HG03135 (cell line): ENCODE measurements around the gene SPEM1.

Experiments used
- ATAC-seq: cut with Tn5 transposase; IDR thresholded peaks from one replicate; pipeline ENCODE4 v1.9.1; 2021; ENCODE audit warnings: mild to moderate bottlenecking, moderate library complexity; ENCODE audit not compliant: unreplicated experiment

SPEM1 gene

GRCh38 chr17:7398612-7399011 is 21.5 kb upstream of the SPEM1 start:
- no peak for ATAC-seq

DNA sequence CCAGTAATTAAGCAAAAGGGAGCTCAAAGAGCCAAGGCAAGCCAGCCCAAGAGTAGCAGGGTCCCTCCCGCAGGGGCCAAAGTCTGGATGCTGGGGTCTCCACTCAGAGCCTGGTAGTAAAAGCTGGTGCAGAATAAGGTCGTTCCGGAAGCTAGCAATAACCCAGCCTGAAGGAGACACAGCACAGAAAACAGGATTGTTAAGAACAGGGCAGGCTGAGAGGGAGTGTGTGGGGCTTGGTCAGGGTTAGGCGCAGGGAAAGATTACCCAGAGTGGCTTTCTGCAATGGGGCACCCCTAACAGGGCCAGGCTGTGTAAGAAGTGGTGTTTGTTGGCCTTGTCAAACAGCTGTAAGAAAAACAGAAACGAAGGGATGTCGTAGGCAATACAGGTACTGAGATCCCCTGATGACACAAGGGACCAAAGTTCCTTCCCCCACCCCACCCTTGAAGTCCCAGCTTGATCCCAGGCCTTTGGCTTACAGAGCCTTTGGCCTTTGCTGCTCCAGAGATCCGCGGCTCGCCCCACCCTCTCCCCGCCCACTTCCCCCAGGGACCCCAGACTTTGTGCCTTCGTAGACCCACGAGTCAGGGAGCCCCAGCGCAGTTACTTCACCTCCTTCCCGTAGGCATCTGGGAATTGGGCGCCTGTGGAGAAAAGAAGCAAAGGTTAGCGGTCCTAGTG is 16.9 kb upstream of the SPEM1 start:
- no peak for ATAC-seq

DNA sequence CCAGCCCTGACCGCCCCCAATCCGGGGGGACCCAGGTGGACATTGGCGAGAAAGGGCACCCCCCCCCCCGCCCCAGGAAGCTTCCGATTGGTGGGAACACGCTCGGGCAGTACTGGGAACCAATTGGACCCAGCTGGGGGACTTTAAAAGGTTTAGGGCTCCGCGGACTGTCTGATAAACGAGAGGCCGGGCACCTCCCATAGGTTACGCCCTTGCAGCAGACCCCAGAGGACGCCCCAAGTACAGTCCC is 16.5 kb upstream of the SPEM1 start:
- no peak for ATAC-seq

DNA sequence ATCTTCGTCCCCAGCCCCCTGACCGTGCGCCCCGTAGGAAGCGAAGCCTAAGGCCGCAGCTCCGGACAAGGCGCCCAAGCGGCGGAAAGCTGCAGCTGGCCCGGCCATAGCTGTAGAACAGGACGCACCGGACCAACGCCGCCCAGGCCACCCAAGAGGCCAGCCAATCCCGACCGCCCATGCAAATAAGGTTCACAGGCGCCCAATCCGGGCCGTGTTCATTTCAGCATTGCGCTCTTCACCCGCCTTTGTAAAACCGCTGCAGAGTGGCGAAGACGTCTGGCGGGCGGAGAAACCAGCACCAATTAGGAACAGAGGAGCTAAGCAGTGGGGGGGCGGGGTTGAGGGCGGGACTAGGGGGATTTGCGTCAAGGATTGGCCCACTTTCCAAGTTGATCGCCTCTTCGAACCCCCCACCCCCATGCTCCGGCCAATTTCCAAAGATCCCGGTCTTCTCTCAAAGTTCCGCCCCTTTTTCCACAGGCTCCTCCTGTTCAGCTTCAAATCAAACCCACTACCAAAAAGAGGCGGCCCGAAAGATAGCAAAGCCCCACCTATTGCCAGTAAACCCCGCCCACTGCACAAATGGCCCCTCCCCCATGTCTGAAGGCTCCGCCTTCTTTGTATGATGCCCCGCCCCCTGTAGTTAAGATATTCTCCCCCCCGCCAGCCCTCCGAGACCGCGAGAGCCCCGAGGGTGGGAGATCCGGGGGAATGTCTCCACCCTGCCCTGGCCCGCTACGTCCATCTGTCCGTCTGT is 16.0 kb upstream of the SPEM1 start, which contains the start of gene TMEM256:
TMEM256 (minus strand) TSS at position 121 of the 760 bp plus-strand sequence; CDS start at position 108, 13 bp downstream.
- peak; percentile 91 for ATAC-seq

GRCh38 chr17:7404737-7405349 is 15.3 kb upstream of the SPEM1 start:
- ATAC-seq, result peak; percentile 8

GRCh38 chr17:7405350-7406234 is 14.5 kb upstream of the SPEM1 start:
- ATAC-seq, result no peak

- ATAC-seq, result no peak
These were observed 13.8 kb upstream of the SPEM1 start for GRCh38 chr17:7406235-7406825.

GRCh38 chr17:7407082-7407481 is 13.0 kb upstream of the SPEM1 start:
- ATAC-seq, result no peak

DNA sequence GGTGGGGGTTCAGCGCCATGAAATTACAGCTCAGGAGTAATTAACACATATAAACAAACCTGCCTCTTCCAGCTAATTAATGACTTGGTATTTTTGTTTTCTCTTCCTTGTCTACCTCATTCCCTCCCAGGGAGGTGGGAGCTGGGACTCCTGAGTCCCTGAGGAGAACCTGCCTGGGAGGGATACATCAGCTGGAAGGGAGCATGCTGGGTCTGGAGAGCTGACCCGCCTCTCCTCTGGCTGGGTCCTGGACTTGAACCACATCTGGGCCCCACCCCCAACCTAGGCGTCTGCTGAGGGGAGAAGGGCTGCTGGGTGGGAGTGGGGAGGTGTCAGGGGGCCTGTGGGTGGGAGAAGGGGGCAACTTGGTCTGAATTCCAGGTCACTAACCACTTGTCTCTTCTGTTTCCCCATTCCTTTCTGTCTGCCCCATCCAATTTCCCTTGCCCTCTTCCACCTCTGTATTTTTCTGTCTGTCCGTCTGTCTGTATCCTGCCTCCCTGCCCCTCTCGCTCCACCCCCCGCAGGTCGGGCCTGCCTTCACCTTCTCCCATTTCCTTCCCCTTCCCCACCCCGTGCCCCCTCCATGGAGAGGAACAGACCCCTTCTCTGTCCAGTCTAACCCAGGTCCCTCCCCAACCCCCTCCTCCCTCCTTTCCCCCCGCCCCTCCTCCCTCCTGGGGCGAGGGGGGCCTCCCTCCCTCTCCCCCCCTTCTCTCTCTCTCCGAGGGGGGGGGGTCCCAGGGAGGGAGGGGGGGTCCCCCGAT is 12.5 kb upstream of the SPEM1 start, which contains the start of gene NLGN2:
NLGN2 (plus strand) TSS at position 361 of the 767 bp plus-strand sequence. CDS start 411 bp downstream, outside the sequence.
- no peak for ATAC-seq

- no peak for ATAC-seq
These were observed 11.8 kb upstream of the SPEM1 start for GRCh38 chr17:7408252-7408727.

DNA sequence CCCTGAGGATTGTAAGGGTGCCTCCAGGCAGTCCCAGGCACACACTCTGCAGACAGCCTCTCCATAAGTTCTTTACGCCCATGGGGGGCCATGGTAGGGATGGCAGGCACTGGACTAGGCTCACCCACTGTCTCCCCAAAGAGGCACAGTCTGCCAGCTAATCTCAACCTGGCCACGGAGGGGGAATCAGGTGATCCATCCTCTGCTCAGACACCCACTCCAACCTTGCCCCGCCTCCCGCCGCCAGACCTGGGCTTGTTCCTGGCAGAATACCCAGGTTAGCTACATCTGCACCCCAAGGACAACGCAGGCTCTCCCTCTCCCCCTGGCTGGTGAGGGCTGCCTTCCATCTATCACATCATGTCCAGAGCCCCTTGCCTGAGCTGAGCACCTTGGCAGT is 11.3 kb upstream of the SPEM1 start:
- ATAC-seq, result no peak

GRCh38 chr17:7409716-7410115 is 10.4 kb upstream of the SPEM1 start:
- no peak for ATAC-seq

GRCh38 chr17:7410634-7411426 is 9.3 kb upstream of the SPEM1 start:
- ATAC-seq, result no peak

DNA sequence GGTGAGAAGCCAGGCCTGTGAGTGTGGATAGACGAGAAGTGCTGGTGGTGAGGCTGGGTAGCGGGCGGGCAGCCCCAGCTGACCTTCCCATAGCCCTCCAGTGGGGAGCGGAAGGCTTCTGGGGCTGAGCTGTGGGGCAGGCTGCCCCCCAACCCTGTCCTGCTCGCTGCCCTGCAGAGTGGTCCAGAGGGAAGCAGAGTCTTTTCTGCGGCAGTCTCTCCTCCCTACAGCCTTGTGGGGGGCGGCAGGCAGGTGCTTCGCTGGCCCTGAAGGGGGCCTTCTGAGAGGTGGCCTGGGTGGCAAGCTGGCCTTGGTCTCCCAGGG is 8.7 kb upstream of the SPEM1 start:
- ATAC-seq, result no peak

DNA sequence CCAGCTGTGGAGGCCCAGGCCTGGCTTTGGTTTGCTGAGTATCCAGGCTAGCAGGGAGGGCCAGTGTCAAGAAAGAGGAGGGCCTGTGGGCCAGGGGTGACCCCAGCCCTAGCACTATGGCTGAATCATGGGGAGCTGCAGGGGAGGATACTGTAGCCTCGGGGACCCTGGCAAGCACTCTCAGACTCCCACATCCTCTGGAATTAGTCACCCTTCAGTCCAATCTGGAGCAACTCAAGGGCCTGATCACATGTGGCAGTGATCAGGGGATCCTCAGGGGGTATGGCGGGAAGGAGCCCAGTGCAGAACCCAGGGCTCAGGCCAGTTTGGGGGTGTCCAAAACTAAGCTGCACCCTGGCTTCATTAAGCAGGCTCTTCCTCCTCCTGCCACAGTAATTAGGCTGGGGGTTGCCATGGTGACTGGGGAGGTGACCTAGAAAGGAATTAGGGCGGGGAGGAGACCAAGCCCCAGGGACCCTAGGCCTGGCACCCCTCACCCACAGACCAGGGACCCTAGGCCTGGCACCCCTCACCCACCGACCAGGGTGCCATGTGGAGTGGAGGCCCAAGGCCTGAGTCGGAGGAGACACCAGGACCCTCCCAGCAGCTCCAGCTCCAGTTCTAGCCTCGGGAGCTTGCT is 6.7 kb upstream of the SPEM1 start:
- no peak for ATAC-seq

DNA sequence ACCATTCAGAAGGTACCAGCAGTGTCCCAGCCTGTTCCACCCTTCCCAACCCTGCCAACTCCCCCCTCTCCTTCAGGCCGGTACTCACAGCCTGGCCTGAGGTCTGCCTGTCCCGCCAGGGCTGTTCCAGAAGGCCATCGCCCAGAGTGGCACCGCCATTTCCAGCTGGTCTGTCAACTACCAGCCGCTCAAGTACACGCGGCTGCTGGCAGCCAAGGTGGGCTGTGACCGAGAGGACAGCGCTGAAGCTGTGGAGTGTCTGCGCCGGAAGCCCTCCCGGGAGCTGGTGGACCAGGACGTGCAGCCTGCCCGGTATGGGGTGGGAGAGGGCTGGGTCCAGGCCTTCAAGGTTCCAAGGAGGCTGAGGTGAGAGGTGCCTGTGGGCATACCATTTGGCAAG is 5.3 kb upstream of the SPEM1 start:
- ATAC-seq, result no peak

- no peak for ATAC-seq
These were observed 4.3 kb upstream of the SPEM1 start for GRCh38 chr17:7415784-7416183.

DNA sequence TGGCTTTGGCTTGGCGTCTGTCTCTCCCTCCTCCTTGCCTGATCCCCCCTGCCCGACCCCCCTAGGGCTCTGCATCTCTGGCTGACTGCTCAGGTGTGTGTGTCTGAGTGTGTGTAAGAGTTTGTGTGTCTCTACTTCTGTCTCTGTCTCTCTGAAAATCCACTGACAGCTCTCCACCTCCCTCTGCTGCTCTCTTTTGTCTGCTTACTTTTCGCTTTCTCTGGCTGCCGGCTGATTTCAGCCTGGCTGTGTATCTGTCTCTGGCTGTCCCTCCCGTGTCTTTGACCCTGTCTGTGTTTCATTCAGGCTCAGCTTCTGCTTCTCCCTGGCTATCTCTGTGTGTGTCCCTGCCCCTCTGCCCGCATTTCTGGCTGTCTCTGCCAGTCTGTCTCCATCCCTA is 3.8 kb upstream of the SPEM1 start:
- ATAC-seq, result no peak
